GM12878 (cell line): ENCODE results near the gene BPNT1. TPM values are rescaled to one million over a fixed set of nuclear protein-coding genes. Genes with fewer than 3 reads are reported as not detected.

Experiments used
- ATAC-seq: fragments of 200-7000 bp; cut with Tn5 transposase; 3 replicates; pipeline ENCODE4 v1.9.1; 2020; ENCODE audit warnings: mild to moderate bottlenecking, moderate library complexity
- BruUV-seq: library from RNA; stranded (reverse); fragments of 400-500 nt; replicated peaks from 2 replicates; lab custom pipeline; 2021; lab: Mats Ljungman, UMichigan
- CTCF ChIA-PET: fragments of 300-600 bp; sonication (Branson Sonifier 250); formaldehyde crosslinking; extraction: SDS; loops from one replicate; lab custom pipeline; 2021; ENCODE audit warnings: inconsistent platforms; lab: Yijun Ruan, JAX
- POLR2A ChIA-PET: fragments of 350-600 bp; formaldehyde crosslinking; extraction: SDS; loops from one replicate; lab custom pipeline; 2021; ENCODE audit warnings: inconsistent platforms; lab: Charles Lee
- RAD21 ChIA-PET: fragments of 300-600 bp; sonication (Branson Sonifier 250); formaldehyde crosslinking; loops from one replicate; lab custom pipeline; 2023; ENCODE audit warnings: antibody characterized with exemption; ENCODE audit not compliant: unreplicated experiment; lab: Charles Lee
- SMC1A ChIA-PET: fragments of 300-600 bp; sonication (Branson Sonifier 250); formaldehyde crosslinking; loops from one replicate; lab custom pipeline; 2023; ENCODE audit not compliant: unreplicated experiment, uncharacterized antibody; lab: Charles Lee
- DNase-seq: peaks from one replicate; pipeline ENCODE4 v3.0.0-alpha.2; 2011; ENCODE audit warnings: low read depth, low spot score
- FAIRE-seq: peaks from 3 replicates; lab custom pipeline; 2011; peaks lifted over from hg19 to GRCh38; lab: Jason Lieb, UNC
- H2AFZ ChIP-seq: 2 replicates; pipeline ENCODE4 v1.6.0; 2011; ENCODE audit warnings: low read depth, low read length, control low read depth; ENCODE audit not compliant: control insufficient read depth
- H3K27ac ChIP-seq: 2 replicates; pipeline ENCODE4 v1.5.1; 2011; ENCODE audit warnings: control low read depth; ENCODE audit not compliant: control insufficient read depth, insufficient read depth
- H3K27me3 ChIP-seq, 2 experiments: replicated peaks in 1 of 2; 2 replicates each; pipeline versions ENCODE4 v1.6.0 to v1.6.1; 2011; ENCODE audit warnings: low read length in 1 of 2; ENCODE audit not compliant: control insufficient read depth in 2 of 2, insufficient read depth in 2 of 2
- H3K36me3 ChIP-seq, 2 experiments: 2 replicates each; pipeline ENCODE4 v1.5.1; 2011; ENCODE audit warnings: low read length in 1 of 2; ENCODE audit not compliant: control insufficient read depth in 2 of 2, insufficient read depth in 2 of 2
- H3K4me1 ChIP-seq: 2 replicates; pipeline ENCODE4 v1.6.1; 2011; ENCODE audit warnings: mild to moderate bottlenecking, low read length, moderate library complexity, mixed read lengths; ENCODE audit not compliant: control insufficient read depth, insufficient read depth
- H3K4me2 ChIP-seq: 2 replicates; pipeline ENCODE4 v1.6.0; 2011; ENCODE audit warnings: control low read depth; ENCODE audit not compliant: control insufficient read depth, insufficient read depth
- H3K4me3 ChIP-seq: fragments of 200-600 bp; sonication (generic); 2 replicates; pipeline ENCODE4 v1.5.1; 2016
- H3K79me2 ChIP-seq: 2 replicates; pipeline ENCODE4 v1.6.0; 2011; ENCODE audit warnings: low read length; ENCODE audit not compliant: control insufficient read depth, insufficient read depth
- H3K9ac ChIP-seq: 2 replicates; pipeline ENCODE4 v1.8.0; 2011; ENCODE audit warnings: low read length, control low read depth, mixed read lengths; ENCODE audit not compliant: control insufficient read depth, insufficient read depth
- H3K9me3 ChIP-seq: replicated peaks from 3 replicates; pipeline ENCODE4 v1.5.1; 2011; ENCODE audit warnings: mild to moderate bottlenecking, low read length; ENCODE audit not compliant: control insufficient read depth, insufficient read depth
- H4K20me1 ChIP-seq: 2 replicates; pipeline ENCODE4 v1.6.0; 2011; ENCODE audit not compliant: control insufficient read depth, insufficient read depth
- CBX3 ChIP-seq: fragments of 200-600 bp; sonication (generic); IDR thresholded peaks from 2 replicates; pipeline ENCODE4 v1.6.1; 2016; ENCODE audit warnings: low read depth, borderline replicate concordance
- E4F1 ChIP-seq: fragments of 450-650 bp; IDR thresholded peaks from 2 replicates; pipeline ENCODE4 v1.6.1; 2018; ENCODE audit warnings: borderline replicate concordance, mild to moderate bottlenecking; ENCODE audit not compliant: partially characterized antibody
- HSF1 ChIP-seq: fragments of 150-350 bp; IDR thresholded peaks from 2 replicates; pipeline ENCODE4 v1.6.1; 2014; ENCODE audit warnings: mild to moderate bottlenecking, low read depth, low read length
- JUNB ChIP-seq: IDR thresholded peaks from 2 replicates; pipeline ENCODE4 v1.6.1; 2016; ENCODE audit warnings: antibody characterized with exemption, mild to moderate bottlenecking
- MEF2A ChIP-seq: IDR thresholded peaks from 2 replicates; pipeline ENCODE4 v1.6.1; 2011; ENCODE audit warnings: low read depth, mild to moderate bottlenecking, low read length, moderate library complexity; ENCODE audit not compliant: insufficient read depth
- MYC ChIP-seq: IDR thresholded peaks from 2 replicates; pipeline ENCODE4 v1.6.1; 2011; ENCODE audit warnings: mild to moderate bottlenecking, low read length, moderate library complexity, inconsistent platforms; ENCODE audit not compliant: insufficient read depth, insufficient replicate concordance, insufficient read length, severe bottlenecking
- PAX8 ChIP-seq: fragments of 450-650 bp; IDR thresholded peaks from 2 replicates; pipeline ENCODE4 v1.6.1; 2017; ENCODE audit warnings: mild to moderate bottlenecking, moderate library complexity
- SMAD5 ChIP-seq: IDR thresholded peaks from 2 replicates; pipeline ENCODE4 v1.6.1; 2016; ENCODE audit warnings: antibody characterized with exemption, low read depth
- SMC3 ChIP-seq: IDR thresholded peaks from 2 replicates; pipeline ENCODE4 v1.6.1; 2011; ENCODE audit warnings: low read length, improper control_type of control experiment, borderline replicate concordance
- SRF ChIP-seq, 2 experiments: IDR thresholded peaks; 2 replicates each; pipeline ENCODE4 v1.6.1; 2011; ENCODE audit warnings: low read depth in 2 of 2, low read length in 2 of 2, mild to moderate bottlenecking in 1 of 2, moderate library complexity in 1 of 2
- ZNF274 ChIP-seq: IDR thresholded peaks from one replicate; pipeline ENCODE4 v1.8.0; 2011; ENCODE audit not compliant: insufficient read length, insufficient read depth
- WGBS: methylation state at CpG from one replicate; pipeline ENCODE4 v1.1.6; 2016; ENCODE audit warnings: low lambda C conversion rate; ENCODE audit not compliant: insufficient replicate concordance, insufficient coverage; ENCODE audit errors: missing lambda C conversion rate; 5-methylcytosine and 5-hydroxymethylcytosine counted together
- in situ Hi-C: fragments of 300-500 bp; cut with MboI; formaldehyde crosslinking; loops from 9 replicates; pipeline ENCODE4 v1.14.3; 2018; ENCODE audit warnings: mixed read lengths
- intact Hi-C: fragments of 100-400 bp; cut with micrococcal nuclease; formaldehyde crosslinking; loops from one replicate; pipeline ENCODE4 v1.14.2; 2022; ENCODE audit not compliant: unreplicated experiment
- polyA plus RNA-seq, 11 experiments: library from polyadenylated mRNA; depleted of rRNA in 4 of 11; unstranded in 6 of 11; stranded (reverse) in 5 of 11; fragments of >200 nt; fragmentation: Nextera tagmentation in 4 of 11; fragmentation: Illumina TruSeq in 1 of 11; extraction: Ambion mirVana in 4 of 11; extraction: Trizol in 1 of 11; gene quantifications; 1 replicate in 1 of 11; 2 replicates in 10 of 11; pipeline versions ENCODE4 v1.2.1 to v1.2.3, GENCODE V29; 2011 to 2016; ENCODE audit warnings: inconsistent platforms in 2 of 11, missing spikeins in 2 of 11, low read depth in 1 of 11
- total RNA-seq, 4 experiments: library from RNA; depleted of rRNA in 3 of 4; stranded (reverse); fragments of >200 nt in 3 of 4; fragmentation: Illumina TruSeq in 1 of 4; extraction: Trizol in 1 of 4; gene quantifications; 2 replicates each; pipeline versions ENCODE4 v1.2.1 to v1.2.3, GENCODE V29; 2013 to 2021

The BPNT1 gene
- total and polyA plus RNA-seq, 10 of the 15 experiments (the other 5 are each of a cell fraction or from before 2014, with no cell fraction given): 35.5 to 78.4 (median 45.4) TPM

- intact Hi-C loops: no loop called here
- BruUV-seq: no TSS peak
- no peak overlapping the region for H3K4me3 ChIP-seq
- no peaks in the 10 kb centered on the region for H3K9me3 ChIP-seq
- no peaks in the 10 kb centered on the region for H4K20me1 ChIP-seq
- no peak overlapping the region for H3K27ac ChIP-seq
- H2AFZ ChIP-seq: no peak overlapping the region
- H3K79me2 ChIP-seq: no peaks in the 10 kb centered on the region
- ChIA-PET CTCF (interaction anchor here (1.0 to 1.1 kb wide), 2 partner anchors 31 to 128 kb away, joined by 3 read pairs; no protein-coding TSS in a partner anchor), RAD21 (no interaction called here), POLR2A (no interaction called here), SMC1A (interaction anchor here (0.7 to 1.1 kb wide), 3 partner anchors 25 to 128 kb away, joined by 3 read pairs; no protein-coding TSS in a partner anchor)
- no peak overlapping the region for H3K9ac ChIP-seq
- peaks cover 2 to 26% of the 10 kb centered on the region in 2 experiments for H3K36me3 ChIP-seq
- in situ Hi-C loops: no loop called here
- FAIRE-seq: no peak
- TF ChIP-seq HSF1: no peak
- TF ChIP-seq MYC: no peak
- no peak for TF ChIP-seq PAX8
- no peak for TF ChIP-seq SMAD5
- no peak for TF ChIP-seq SMC3
- TF ChIP-seq E4F1: no peak
- TF ChIP-seq ZNF274: no peak
- TF ChIP-seq SRF (IDR thresholded peaks at IDR 0.05; ENCODE audit: low read depth in 2 of 2, low read length in 2 of 2): no peak
- TF ChIP-seq MEF2A: no peak
- no peak for TF ChIP-seq JUNB
- TF ChIP-seq CBX3: no peak
- no peaks in the 10 kb centered on the region for H3K4me1 ChIP-seq
- no peaks in the 10 kb centered on the region for H3K27me3 ChIP-seq
- no peak overlapping the region for H3K4me2 ChIP-seq
- WGBS: 94% methylated on average over 3 of the region's 3 CpGs
- no peak for ATAC-seq
- DNase-seq: no peak
Observed at GRCh38 chr1:220067269-220068204, 22.1 kb downstream of the BPNT1 start.
